ENCODE measurements around the gene ENDOD1.

DNA sequence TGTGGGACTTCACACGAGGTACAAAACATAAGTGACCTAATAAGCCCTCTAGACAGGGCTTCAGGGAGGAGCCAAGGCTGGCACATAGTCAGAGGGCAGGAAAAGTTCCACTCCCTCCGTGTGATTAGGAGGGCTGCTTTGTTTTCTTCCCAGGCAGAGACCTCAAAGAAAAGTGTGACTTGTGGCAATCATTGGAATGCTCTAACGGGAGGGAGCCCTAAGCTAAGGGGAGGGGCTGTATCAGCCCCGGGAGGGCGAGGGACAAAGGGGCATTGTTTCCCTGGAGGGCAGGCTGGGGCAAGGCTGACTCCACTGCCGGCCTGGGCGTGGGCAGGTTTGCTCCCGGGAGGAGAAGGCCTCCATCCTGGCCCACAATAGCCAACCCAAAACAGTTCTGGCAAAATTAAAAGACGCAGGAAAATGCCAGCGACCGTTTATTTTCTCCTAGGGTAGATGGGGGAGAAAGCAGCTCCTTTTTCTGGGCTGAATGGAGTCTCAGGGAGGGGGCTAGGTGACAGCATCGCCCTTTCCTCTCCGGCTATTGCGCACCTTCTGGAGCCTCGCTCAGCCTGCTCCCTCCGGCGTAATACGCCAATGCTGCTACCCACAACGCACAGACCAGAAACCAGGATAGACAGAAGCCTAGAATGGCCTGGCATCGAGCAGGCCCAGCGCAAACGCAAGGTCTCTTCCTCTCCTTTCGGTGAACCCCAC is 60.2 kb downstream of the ENDOD1 start:
- TF ChIP-seq, protein P1, sequence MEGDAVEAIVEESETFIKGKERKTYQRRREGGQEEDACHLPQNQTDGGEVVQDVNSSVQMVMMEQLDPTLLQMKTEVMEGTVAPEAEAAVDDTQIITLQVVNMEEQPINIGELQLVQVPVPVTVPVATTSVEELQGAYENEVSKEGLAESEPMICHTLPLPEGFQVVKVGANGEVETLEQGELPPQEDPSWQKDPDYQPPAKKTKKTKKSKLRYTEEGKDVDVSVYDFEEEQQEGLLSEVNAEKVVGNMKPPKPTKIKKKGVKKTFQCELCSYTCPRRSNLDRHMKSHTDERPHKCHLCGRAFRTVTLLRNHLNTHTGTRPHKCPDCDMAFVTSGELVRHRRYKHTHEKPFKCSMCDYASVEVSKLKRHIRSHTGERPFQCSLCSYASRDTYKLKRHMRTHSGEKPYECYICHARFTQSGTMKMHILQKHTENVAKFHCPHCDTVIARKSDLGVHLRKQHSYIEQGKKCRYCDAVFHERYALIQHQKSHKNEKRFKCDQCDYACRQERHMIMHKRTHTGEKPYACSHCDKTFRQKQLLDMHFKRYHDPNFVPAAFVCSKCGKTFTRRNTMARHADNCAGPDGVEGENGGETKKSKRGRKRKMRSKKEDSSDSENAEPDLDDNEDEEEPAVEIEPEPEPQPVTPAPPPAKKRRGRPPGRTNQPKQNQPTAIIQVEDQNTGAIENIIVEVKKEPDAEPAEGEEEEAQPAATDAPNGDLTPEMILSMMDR (IDR thresholded peaks at IDR 0.05) = no peak
- TF ChIP-seq, protein P2, sequence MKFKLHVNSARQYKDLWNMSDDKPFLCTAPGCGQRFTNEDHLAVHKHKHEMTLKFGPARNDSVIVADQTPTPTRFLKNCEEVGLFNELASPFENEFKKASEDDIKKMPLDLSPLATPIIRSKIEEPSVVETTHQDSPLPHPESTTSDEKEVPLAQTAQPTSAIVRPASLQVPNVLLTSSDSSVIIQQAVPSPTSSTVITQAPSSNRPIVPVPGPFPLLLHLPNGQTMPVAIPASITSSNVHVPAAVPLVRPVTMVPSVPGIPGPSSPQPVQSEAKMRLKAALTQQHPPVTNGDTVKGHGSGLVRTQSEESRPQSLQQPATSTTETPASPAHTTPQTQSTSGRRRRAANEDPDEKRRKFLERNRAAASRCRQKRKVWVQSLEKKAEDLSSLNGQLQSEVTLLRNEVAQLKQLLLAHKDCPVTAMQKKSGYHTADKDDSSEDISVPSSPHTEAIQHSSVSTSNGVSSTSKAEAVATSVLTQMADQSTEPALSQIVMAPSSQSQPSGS (CRISPR knock-in tag; IDR thresholded peaks at IDR 0.05; ENCODE audit: borderline replicate concordance, low read depth) = no peak
- no peak for TF ChIP-seq IRF2 (CRISPR knock-in tag; IDR thresholded peaks at IDR 0.05; ENCODE audit: borderline replicate concordance, low read depth)

Data from WTC11 (cell line).